HG03439 (cell line): ENCODE results near the gene MRPL11.

Experiments
- ATAC-seq: cut with Tn5 transposase; IDR thresholded peaks from one replicate; pipeline ENCODE4 v1.9.1; 2021; ENCODE audit warnings: mild to moderate bottlenecking, moderate library complexity; ENCODE audit not compliant: unreplicated experiment

Gene MRPL11

GRCh38 chr11:66408488-66409214 lies 30.0 kb downstream of the MRPL11 start:
- ATAC-seq: peak; percentile 69

DNA sequence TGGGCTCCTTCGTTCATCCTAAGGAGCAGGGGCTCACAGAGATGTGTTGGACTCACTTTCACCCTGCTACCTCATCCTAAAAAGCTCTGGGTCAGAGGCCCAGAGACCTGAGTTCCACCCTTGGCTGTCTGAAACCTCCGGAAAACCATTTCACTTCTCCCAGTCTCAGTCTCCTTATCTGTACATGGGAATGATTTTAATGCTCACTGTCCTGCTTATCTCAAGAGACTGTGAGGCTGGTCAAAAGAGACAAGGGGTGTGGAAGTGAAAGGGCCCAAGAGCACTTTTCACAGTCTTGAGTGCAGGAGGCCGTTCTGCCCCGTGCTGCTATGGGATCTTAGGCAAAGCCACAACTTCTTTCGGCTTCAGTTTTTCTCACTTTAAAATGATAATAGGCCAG lies 31.0 kb downstream of the MRPL11 start:
- no peak for ATAC-seq

DNA sequence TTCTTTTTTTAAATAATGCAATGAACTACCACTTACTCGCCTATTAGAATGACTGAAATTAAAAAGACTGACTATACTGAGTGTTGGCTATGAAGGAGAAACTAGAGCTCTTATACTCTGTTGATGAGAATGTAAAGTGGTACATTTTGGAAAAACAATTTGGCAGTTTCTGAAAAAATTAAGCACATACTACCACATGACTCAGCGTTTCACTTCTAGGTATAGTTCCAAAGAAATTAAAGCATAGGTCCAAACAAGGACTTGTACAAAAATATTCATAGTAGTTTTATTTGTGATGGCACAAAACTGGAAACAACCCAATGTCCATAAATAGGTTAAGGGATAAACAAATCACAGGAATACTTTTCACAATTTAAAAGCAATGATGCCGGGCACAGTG lies 44.7 kb downstream of the MRPL11 start:
- ATAC-seq: no peak

DNA sequence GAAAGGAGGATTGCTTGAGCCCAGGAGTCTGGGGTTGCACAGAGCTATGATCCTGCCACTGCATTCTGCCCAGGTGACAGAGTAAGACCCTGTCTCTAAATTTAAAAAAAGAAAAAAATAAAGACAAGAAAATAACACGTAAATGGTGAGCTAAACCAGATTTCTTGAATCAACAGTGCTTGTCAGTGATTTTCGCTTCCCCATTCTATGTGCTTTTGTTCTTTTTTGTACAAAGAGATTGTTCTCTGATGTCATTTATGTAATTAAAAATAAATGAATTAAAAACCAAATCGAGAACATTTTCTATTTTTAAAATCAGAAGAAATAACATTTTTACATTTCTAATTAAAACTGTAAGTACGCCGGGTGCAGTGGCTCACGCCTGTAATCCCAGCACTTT lies 47.3 kb downstream of the MRPL11 start:
- ATAC-seq: no peak

DNA sequence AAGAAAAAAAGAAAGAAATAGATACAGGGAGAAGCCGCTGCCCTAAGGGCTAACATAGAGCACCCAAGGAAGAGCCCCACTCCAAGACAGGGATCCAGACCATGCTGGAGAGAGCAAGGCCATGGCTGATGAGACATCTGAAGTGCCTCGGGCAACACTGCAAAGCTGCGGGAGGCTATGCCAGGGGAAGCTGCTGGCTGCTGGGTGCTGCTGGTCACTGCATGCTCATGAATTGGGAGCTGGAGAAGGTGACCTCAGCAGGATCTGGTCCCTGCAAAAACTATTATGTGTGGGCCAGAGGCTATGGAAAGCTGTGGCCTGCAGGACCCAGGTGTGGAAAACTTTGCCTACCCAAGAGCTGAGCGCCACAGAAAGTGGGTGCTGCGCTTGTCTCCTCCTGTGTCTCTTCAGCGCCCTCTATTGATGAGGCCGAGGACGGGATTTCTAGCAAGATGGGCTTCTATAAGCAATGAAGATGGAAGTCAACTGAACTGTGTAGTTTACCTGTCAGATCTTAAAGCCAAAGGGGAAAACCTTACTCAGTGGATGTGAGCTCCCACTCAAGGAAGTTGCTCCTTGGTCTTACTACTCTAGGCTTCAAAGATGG lies 49.8 kb downstream of the MRPL11 start:
- ATAC-seq: no peak

GRCh38 chr11:66386171-66387069 lies 52.2 kb downstream of the MRPL11 start:
- ATAC-seq: no peak
